Gastrocnemius medialis (tissue), 4 donors: ENCODE measurements around the gene GPC6. TPM values are rescaled to one million over a fixed set of nuclear protein-coding genes. Genes with fewer than 3 reads are reported as not detected.

Experiments used
- ATAC-seq, 2 donors: fragments of 150-250 bp; one replicate each; pipeline ENCODE4 v1.9.1; 2016
- DNase-seq, 2 donors: peaks; one replicate each; pipeline ENCODE4 v3.0.0-alpha.2; 2019
- H3K27ac ChIP-seq, 4 donors: fragments of 200-600 bp; sonication (generic); 1 replicate in 1 of 4; 2 replicates in 3 of 4; pipeline ENCODE4 v1.5.1; 2016 to 2018; ENCODE audit warnings: mild to moderate bottlenecking in 2 of 4, moderate library complexity in 1 of 4
- H3K27me3 ChIP-seq, 3 donors: fragments of 200-600 bp; sonication (generic) in 2 of 3; 1 replicate in 1 of 3; 2 replicates in 2 of 3; pipeline versions ENCODE4 v1.5.1 to v1.6.0; 2016 to 2019; ENCODE audit warnings: mild to moderate bottlenecking in 1 of 3, moderate library complexity in 1 of 3
- H3K36me3 ChIP-seq, 2 donors: fragments of 200-600 bp; sonication (generic) in 1 of 2; one replicate each; pipeline ENCODE4 v1.5.1; 2017 to 2018
- H3K4me1 ChIP-seq, 2 donors: fragments of 200-600 bp; sonication (generic) in 1 of 2; one replicate each; pipeline ENCODE4 v1.5.1; 2016 to 2017; ENCODE audit warnings: mild to moderate bottlenecking in 2 of 2
- H3K4me3 ChIP-seq, 4 donors: fragments of 200-600 bp; sonication (generic) in 3 of 4; 1 replicate in 1 of 4; 2 replicates in 3 of 4; pipeline ENCODE4 v1.5.1; 2016 to 2019; ENCODE audit warnings: mild to moderate bottlenecking in 2 of 4
- H3K9me3 ChIP-seq, 3 donors: fragments of 200-600 bp; sonication (generic) in 2 of 3; 1 replicate in 1 of 3; 2 replicates in 2 of 3; pipeline ENCODE4 v1.5.1; 2016 to 2019
- CTCF ChIP-seq, 5 experiments: fragments of 450-650 bp in 3 of 5; fragments of 200-600 bp in 2 of 5; sonication (generic) in 2 of 5; IDR thresholded peaks in 4 of 5; conservative IDR thresholded peaks in 1 of 5; 1 replicate in 4 of 5; 2 replicates in 1 of 5; pipeline ENCODE4 v1.5.1; 2016 to 2019; ENCODE audit warnings: antibody characterized with exemption in 5 of 5, mild to moderate bottlenecking in 3 of 5, moderate library complexity in 3 of 5
- POLR2A ChIP-seq, 2 donors: fragments of 450-650 bp; IDR thresholded peaks; one replicate each; pipeline ENCODE4 v1.6.1; 2017; ENCODE audit warnings: antibody characterized with exemption in 2 of 2, mild to moderate bottlenecking in 2 of 2, moderate library complexity in 2 of 2
- in situ Hi-C, 4 donors: fragments of 200-750 bp; cut with MboI; loops; one replicate each; pipeline versions ENCODE4 v1.15.0 to v1.8.0; 2017; ENCODE audit warnings: low sequenced_read_pairs in 4 of 4
- intact Hi-C: fragments of 100-400 bp; cut with DNase I; formaldehyde crosslinking; loops from one replicate; pipeline ENCODE4 v1.15.1; 2023; ENCODE audit warnings: low total_unique reads
- total RNA-seq, 4 donors: library from RNA; depleted of rRNA; stranded (reverse); fragments of >200 nt; gene quantifications; one replicate each; pipeline versions ENCODE4 v1.1.0 to v1.2.3, GENCODE V29; 2016

Gene GPC6
- total RNA-seq, 4 donors from 2014 or later, result 0.47 to 0.88 (median 0.59) TPM

- no peak for TF ChIP-seq CTCF (IDR thresholded peaks at IDR 0.05 in 4 of 5, conservative IDR thresholded peaks at IDR 0.05 in 1 of 5)
- no peak for TF ChIP-seq POLR2A (IDR thresholded peaks at IDR 0.05)
- Histone ChIP-seq H3K4me3 (no peak overlapping the region), H3K27ac (no peak overlapping the region), H3K9me3 (no peaks in the 10 kb centered on the region), H3K27me3 (no peaks in the 10 kb centered on the region), H3K4me1 (no peaks in the 10 kb centered on the region), H3K36me3 (no peaks in the 10 kb centered on the region)
- intact Hi-C loops (no loop called here), in situ Hi-C loops (no loop called here)
- ATAC-seq (no peak), DNase-seq (no peak)
These were observed 646.3 kb downstream of the GPC6 start for GRCh38 chr13:93872786-93873347.

- in situ Hi-C loops (no loop called here), intact Hi-C loops (no loop called here)
- TF ChIP-seq POLR2A (IDR thresholded peaks at IDR 0.05), result no peak
- no peak for TF ChIP-seq CTCF (IDR thresholded peaks at IDR 0.05 in 4 of 5, conservative IDR thresholded peaks at IDR 0.05 in 1 of 5)
These were observed 648.9 kb downstream of the GPC6 start for GRCh38 chr13:93875547-93875946.

GRCh38 chr13:93876236-93876635 is 649.6 kb downstream of the GPC6 start:
- no peak for ATAC-seq
- TF ChIP-seq POLR2A (IDR thresholded peaks at IDR 0.05) (no peak), CTCF (IDR thresholded peaks at IDR 0.05 in 4 of 5, conservative IDR thresholded peaks at IDR 0.05 in 1 of 5) (no peak)
- H3K9me3 ChIP-seq, result no peaks in the 10 kb centered on the region
- no peak for DNase-seq
- no peak overlapping the region for H3K4me3 ChIP-seq
- intact Hi-C loops (no loop called here), in situ Hi-C loops (no loop called here)
- no peaks in the 10 kb centered on the region for H3K27me3 ChIP-seq
- no peak overlapping the region for H3K27ac ChIP-seq
- no peaks in the 10 kb centered on the region for H3K36me3 ChIP-seq
- no peaks in the 10 kb centered on the region for H3K4me1 ChIP-seq

More at GRCh38 chr13:93875547-93875946, 648.9 kb downstream of the GPC6 start:
- Histone ChIP-seq H3K36me3 (no peaks in the 10 kb centered on the region), H3K9me3 (no peaks in the 10 kb centered on the region), H3K4me1 (no peaks in the 10 kb centered on the region), H3K27ac (no peak overlapping the region), H3K4me3 (no peak overlapping the region), H3K27me3 (no peaks in the 10 kb centered on the region)
- DNase-seq (no peak), ATAC-seq (no peak)

- Histone ChIP-seq H3K9me3 (no peaks in the 10 kb centered on the region), H3K4me3 (no peak overlapping the region), H3K27ac (no peak overlapping the region), H3K4me1 (no peaks in the 10 kb centered on the region), H3K27me3 (no peaks in the 10 kb centered on the region), H3K36me3 (no peaks in the 10 kb centered on the region)
- in situ Hi-C loops (no loop called here), intact Hi-C loops (no loop called here)
- DNase-seq (no peak), ATAC-seq (no peak)
- TF ChIP-seq CTCF (IDR thresholded peaks at IDR 0.05 in 4 of 5, conservative IDR thresholded peaks at IDR 0.05 in 1 of 5) (no peak), POLR2A (IDR thresholded peaks at IDR 0.05) (no peak)
These were observed 652.1 kb downstream of the GPC6 start for GRCh38 chr13:93878675-93879074.

GRCh38 chr13:93881411-93881810 is 654.8 kb downstream of the GPC6 start:
- Histone ChIP-seq H3K36me3 (no peaks in the 10 kb centered on the region), H3K9me3 (no peaks in the 10 kb centered on the region), H3K27me3 (no peaks in the 10 kb centered on the region), H3K27ac (no peak overlapping the region), H3K4me3 (no peak overlapping the region), H3K4me1 (no peaks in the 10 kb centered on the region)
- ATAC-seq, result no peak
- in situ Hi-C loops, result no loop called here
- no peak for TF ChIP-seq CTCF (IDR thresholded peaks at IDR 0.05 in 4 of 5, conservative IDR thresholded peaks at IDR 0.05 in 1 of 5)
- no peak for TF ChIP-seq POLR2A (IDR thresholded peaks at IDR 0.05)
- no peak for DNase-seq
- intact Hi-C loops, result no loop called here
